ENCODE results near the gene RNF6. TPM values are rescaled to one million over a fixed set of nuclear protein-coding genes. Genes with fewer than 3 reads are reported as not detected.

Gene RNF6
- polyA plus RNA-seq, 1 of the 3 experiments (the other 2 are of a cell fraction), result 13.8 TPM

DNA sequence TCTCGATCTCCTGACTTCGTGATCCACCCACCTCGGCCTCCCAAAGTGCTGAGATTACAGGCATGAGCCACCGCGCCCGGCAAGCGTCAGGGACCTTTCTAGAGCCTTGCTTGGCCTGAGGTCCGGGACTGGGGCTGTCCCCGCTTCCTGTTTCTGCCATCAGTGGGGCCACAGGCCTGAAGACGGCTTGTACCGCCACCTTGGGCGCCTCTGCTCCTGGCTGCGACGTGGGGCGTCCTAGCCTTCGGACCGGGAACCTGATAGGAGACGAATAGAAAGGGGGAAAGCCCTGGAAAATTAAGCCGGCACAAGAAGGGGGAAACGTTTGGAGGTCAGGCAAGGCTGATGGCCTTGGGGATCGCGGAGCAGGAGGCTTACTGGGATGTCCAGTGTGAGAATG lies 35.1 kb downstream of the RNF6 start:
- ChIA-PET POLR2A (no interaction called here), CTCF (interaction anchor here (0.6 to 4.3 kb wide), 22 partner anchors 10 to 744 kb away, joined by 3 to 105 read pairs (median 4); no protein-coding TSS in a partner anchor)
- WGBS (ENCODE audit: low lambda C conversion rate), result 31% methylated on average over 10 of the region's 22 CpGs
- Histone ChIP-seq H3F3A (replicated peaks; ENCODE audit: insufficient read depth) (peaks cover 9% of the 10 kb centered on the region), H3K4me1 (ENCODE audit: control insufficient read depth in 1 of 2, insufficient read depth in 2 of 2, low read depth in 1 of 2, low read length in 1 of 2) (peaks cover 0 to 6% of the 10 kb centered on the region in 2 experiments; a peak in 1 of 4 replicates), H2AFZ (ENCODE audit: low read depth) (peak overlapping the region; percentile 93), H3K36me3 (replicated peaks in 1 of 2; ENCODE audit: control insufficient read depth in 1 of 2, insufficient read depth in 2 of 2, low read length in 1 of 2) (no peaks in the 10 kb centered on the region), H3K9ac (peak overlapping the region; percentile 2; the same call in 1 of the 2 replicates), H3K27me3 (ENCODE audit: insufficient read depth) (no peaks in the 10 kb centered on the region), H3K4me3 (ENCODE audit: low read depth in 2 of 2, low read length in 1 of 2) (peak overlapping the region; percentile 60 to 63), H4K20me1 (ENCODE audit: insufficient read depth) (no peaks in the 10 kb centered on the region), H3K4me2 (peak overlapping the region; percentile 39; the same call in 1 of the 2 replicates), H3K79me2 (ENCODE audit: insufficient read depth) (no peaks in the 10 kb centered on the region), H3K27ac (ENCODE audit: low read depth in 2 of 2, low read length in 1 of 2) (peak overlapping the region in 1 of 2 experiments; percentile 12; a peak in 1 of 4 replicates), H3K9me2 (no peaks in the 10 kb centered on the region), H3K9me3 (no peaks in the 10 kb centered on the region)
- peak; percentile 25 for DNase-seq
- TF ChIP-seq TAF1 (IDR thresholded peaks at IDR 0.05; ENCODE audit: borderline replicate concordance, low read depth, low read length), result no peak
- TF ChIP-seq ELF1 (IDR thresholded peaks at IDR 0.05), result no peak
- no peak for TF ChIP-seq EP300 (IDR thresholded peaks at IDR 0.05; ENCODE audit: borderline replicate concordance in 1 of 2, low read depth in 1 of 2, low read length in 1 of 2)
- no peak for TF ChIP-seq TCF12 (IDR thresholded peaks at IDR 0.05)
- TF ChIP-seq SIN3A (IDR thresholded peaks at IDR 0.05; ENCODE audit: borderline replicate concordance, low read depth, low read length), result no peak
- no peak for TF ChIP-seq RFX5 (IDR thresholded peaks at IDR 0.05; ENCODE audit: low read length)
- TF ChIP-seq GABPA (IDR thresholded peaks at IDR 0.05; ENCODE audit: low read depth), result no peak
- TF ChIP-seq MEF2A (IDR thresholded peaks at IDR 0.05; ENCODE audit: borderline replicate concordance, low read depth), result no peak
- TF ChIP-seq RAD21 (IDR thresholded peaks at IDR 0.05; ENCODE audit: low read length), result no peak
- TF ChIP-seq GATA2 (CRISPR knock-in tag; IDR thresholded peaks at IDR 0.05), result no peak
- TF ChIP-seq FOXJ3 (CRISPR knock-in tag; IDR thresholded peaks at IDR 0.05), result no peak
- TF ChIP-seq JUND (IDR thresholded peaks at IDR 0.05), result no peak
- no peak for TF ChIP-seq USF2 (IDR thresholded peaks at IDR 0.05; ENCODE audit: borderline replicate concordance, low read depth, low read length)
- no peak for TF ChIP-seq RXRA (IDR thresholded peaks at IDR 0.05; ENCODE audit: borderline replicate concordance, low read depth)
- TF ChIP-seq MXI1 (IDR thresholded peaks at IDR 0.05; ENCODE audit: low read depth, low read length), result no peak
- TF ChIP-seq, protein P1, sequence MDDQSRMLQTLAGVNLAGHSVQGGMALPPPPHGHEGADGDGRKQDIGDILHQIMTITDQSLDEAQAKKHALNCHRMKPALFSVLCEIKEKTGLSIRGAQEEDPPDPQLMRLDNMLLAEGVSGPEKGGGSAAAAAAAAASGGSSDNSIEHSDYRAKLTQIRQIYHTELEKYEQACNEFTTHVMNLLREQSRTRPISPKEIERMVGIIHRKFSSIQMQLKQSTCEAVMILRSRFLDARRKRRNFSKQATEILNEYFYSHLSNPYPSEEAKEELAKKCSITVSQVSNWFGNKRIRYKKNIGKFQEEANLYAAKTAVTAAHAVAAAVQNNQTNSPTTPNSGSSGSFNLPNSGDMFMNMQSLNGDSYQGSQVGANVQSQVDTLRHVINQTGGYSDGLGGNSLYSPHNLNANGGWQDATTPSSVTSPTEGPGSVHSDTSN (IDR thresholded peaks at IDR 0.05), result no peak
- TF ChIP-seq POLR2AphosphoS5 (IDR thresholded peaks at IDR 0.05; ENCODE audit: low read depth, low read length), result no peak
- TF ChIP-seq, protein P2, sequence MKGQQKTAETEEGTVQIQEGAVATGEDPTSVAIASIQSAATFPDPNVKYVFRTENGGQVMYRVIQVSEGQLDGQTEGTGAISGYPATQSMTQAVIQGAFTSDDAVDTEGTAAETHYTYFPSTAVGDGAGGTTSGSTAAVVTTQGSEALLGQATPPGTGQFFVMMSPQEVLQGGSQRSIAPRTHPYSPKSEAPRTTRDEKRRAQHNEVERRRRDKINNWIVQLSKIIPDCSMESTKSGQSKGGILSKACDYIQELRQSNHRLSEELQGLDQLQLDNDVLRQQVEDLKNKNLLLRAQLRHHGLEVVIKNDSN (IDR thresholded peaks at IDR 0.05; ENCODE audit: borderline replicate concordance, low read depth), result no peak
- TF ChIP-seq, protein P3, sequence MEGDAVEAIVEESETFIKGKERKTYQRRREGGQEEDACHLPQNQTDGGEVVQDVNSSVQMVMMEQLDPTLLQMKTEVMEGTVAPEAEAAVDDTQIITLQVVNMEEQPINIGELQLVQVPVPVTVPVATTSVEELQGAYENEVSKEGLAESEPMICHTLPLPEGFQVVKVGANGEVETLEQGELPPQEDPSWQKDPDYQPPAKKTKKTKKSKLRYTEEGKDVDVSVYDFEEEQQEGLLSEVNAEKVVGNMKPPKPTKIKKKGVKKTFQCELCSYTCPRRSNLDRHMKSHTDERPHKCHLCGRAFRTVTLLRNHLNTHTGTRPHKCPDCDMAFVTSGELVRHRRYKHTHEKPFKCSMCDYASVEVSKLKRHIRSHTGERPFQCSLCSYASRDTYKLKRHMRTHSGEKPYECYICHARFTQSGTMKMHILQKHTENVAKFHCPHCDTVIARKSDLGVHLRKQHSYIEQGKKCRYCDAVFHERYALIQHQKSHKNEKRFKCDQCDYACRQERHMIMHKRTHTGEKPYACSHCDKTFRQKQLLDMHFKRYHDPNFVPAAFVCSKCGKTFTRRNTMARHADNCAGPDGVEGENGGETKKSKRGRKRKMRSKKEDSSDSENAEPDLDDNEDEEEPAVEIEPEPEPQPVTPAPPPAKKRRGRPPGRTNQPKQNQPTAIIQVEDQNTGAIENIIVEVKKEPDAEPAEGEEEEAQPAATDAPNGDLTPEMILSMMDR (IDR thresholded peaks at IDR 0.05), result no peak
